ENCODE data around the gene PARP8.

DNA sequence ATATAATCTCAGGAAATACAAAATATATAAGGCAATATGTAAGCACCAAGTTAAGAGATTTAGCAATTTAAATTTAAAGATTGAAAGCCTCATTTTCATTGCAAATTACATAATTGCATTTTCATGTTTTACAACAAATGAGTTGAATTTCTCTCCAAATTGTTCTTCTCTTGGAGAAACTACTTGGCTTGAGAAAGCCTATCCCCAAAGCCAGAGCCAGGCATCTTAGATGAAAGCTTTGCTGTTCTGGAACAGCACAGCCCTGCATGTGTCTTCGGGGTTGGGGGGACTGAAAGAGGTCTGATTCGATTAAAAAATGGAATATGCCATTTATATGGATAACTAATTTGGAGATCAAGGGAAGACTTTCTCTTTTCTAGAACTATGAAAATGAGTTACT is 212.0 kb downstream of the PARP8 start:
- no peak for TF ChIP-seq POLR2AphosphoS5 (IDR thresholded peaks at IDR 0.05; ENCODE audit: low read depth, low read length)
- TF ChIP-seq TAF1 (IDR thresholded peaks at IDR 0.05; ENCODE audit: borderline replicate concordance, insufficient read depth, low read length) = no peak
- TF ChIP-seq, protein P1, sequence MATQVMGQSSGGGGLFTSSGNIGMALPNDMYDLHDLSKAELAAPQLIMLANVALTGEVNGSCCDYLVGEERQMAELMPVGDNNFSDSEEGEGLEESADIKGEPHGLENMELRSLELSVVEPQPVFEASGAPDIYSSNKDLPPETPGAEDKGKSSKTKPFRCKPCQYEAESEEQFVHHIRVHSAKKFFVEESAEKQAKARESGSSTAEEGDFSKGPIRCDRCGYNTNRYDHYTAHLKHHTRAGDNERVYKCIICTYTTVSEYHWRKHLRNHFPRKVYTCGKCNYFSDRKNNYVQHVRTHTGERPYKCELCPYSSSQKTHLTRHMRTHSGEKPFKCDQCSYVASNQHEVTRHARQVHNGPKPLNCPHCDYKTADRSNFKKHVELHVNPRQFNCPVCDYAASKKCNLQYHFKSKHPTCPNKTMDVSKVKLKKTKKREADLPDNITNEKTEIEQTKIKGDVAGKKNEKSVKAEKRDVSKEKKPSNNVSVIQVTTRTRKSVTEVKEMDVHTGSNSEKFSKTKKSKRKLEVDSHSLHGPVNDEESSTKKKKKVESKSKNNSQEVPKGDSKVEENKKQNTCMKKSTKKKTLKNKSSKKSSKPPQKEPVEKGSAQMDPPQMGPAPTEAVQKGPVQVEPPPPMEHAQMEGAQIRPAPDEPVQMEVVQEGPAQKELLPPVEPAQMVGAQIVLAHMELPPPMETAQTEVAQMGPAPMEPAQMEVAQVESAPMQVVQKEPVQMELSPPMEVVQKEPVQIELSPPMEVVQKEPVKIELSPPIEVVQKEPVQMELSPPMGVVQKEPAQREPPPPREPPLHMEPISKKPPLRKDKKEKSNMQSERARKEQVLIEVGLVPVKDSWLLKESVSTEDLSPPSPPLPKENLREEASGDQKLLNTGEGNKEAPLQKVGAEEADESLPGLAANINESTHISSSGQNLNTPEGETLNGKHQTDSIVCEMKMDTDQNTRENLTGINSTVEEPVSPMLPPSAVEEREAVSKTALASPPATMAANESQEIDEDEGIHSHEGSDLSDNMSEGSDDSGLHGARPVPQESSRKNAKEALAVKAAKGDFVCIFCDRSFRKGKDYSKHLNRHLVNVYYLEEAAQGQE (IDR thresholded peaks at IDR 0.05; ENCODE audit: insufficient read depth in 1 of 2, low read depth in 2 of 2, low read length in 2 of 2) = no peak
- TF ChIP-seq SIN3A (IDR thresholded peaks at IDR 0.05; ENCODE audit: borderline replicate concordance, insufficient read depth, low read length) = no peak
